NCI-H345 treated with DMSO at 0.1 percent for 48 hours (cell line): ENCODE measurements around the gene NPAS3.

Experiments used
- DNase-seq: peaks from one replicate; lab custom pipeline; 2025; ENCODE audit not compliant: unreplicated experiment; lab: John Stamatoyannopoulos, UW

Gene NPAS3

GRCh38 chr14:32938719-32939253 lies at the start of gene NPAS3:
TSS of gene NPAS3 (plus strand) at chr14:32938879.
- DNase-seq, result no peak

GRCh38 chr14:32896979-32897697 lies 41.5 kb upstream of the NPAS3 start:
- no peak for DNase-seq

DNA sequence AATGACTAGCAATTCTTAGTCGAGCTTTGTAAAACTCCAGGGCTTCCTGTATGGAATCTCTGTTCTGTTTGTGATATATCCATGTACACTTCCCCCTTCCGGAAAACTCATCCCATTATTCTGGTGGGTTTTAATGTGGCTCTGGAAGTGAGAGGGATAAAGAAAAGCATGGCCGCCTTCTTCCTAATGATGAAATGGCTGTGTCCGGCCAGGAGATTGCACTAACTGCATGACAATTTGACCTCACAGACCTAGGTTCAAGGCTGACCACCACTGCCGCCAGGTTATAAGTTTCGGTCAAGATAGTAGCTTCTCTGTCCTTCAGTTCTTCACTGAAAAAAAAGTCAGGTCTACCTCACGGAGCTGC lies 41.0 kb upstream of the NPAS3 start:
- no peak for DNase-seq

DNA sequence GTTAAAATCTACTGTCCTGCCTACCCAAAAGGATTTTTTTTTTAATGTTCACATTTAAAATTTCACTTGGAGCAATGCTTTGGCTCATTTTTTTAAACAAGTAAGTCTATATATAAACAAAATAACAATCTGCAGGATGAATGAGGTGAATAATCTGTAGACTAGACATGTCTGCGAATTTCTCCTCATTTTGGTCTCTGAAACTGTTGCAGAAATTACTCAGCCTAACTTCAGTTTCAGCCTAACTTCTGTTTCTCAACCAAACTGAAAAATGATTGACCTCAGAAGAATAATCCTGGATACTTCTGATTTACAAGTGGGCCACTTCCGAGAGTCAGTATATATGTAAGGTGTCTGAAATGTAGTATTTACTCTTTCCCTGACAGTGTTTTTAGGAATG lies 39.8 kb upstream of the NPAS3 start:
- no peak for DNase-seq

GRCh38 chr14:32900547-32900946 lies 38.1 kb upstream of the NPAS3 start:
- no peak for DNase-seq

- DNase-seq, result no peak
Measured at GRCh38 chr14:32905013-32905412, 33.7 kb upstream of the NPAS3 start.

DNA sequence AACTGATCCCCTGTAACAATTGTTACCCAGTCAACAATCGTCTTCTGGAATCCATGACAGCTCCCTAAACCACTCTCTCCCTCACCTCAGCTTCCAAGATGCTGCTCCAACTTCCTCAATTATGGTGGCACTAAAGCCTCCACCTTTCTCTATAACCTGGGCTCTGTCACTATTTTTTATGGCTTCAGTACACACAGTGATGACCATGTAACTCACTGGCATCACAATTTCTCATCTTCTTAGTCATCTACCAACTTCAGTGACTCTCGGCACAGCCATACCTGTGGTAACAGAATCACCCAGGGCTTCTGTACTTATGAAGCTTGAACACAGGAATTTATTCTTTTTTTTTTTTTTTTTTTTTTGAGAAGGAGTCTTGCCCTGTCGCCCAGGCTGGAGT lies 32.0 kb upstream of the NPAS3 start:
- no peak for DNase-seq

- no peak for DNase-seq
Measured at GRCh38 chr14:32908196-32909084, 30.2 kb upstream of the NPAS3 start.

DNA sequence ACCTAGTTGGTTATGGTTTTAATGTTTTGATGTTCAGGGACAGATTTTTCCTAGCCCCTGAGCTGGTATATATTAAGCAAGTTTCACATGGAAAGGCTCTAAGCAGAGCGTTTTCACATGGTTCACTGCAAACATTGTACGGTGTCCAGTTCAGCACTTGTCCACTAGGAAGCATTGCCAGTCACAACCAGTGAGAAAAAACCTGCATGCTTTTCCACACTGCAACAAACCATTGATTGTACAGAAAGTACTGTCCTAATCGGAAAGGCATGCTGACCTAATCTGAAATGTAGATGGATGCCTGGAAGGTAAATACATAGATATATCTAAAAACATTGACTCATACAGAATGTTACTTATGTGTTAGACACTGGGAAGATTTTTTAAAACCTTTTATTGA lies 25.0 kb upstream of the NPAS3 start:
- DNase-seq, result no peak

DNA sequence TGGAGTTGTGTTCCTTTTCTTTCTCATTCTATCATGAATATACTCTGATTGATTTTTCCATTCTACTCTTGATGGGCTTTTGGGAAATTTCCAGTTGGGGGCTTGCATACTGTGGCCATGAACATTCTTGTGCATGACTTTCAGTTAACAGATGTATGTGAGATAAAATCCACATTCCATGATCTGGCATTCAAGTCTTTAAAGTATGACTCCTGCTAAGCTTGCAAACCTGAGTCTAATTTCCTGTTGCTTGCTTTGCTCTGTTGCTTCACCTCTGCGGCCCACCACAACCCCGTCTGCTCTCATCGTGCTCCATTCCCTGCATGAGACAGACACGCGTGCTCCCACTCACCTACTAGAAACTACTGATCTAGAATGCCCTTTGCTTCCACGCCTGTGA lies 24.3 kb upstream of the NPAS3 start:
- DNase-seq, result no peak

DNA sequence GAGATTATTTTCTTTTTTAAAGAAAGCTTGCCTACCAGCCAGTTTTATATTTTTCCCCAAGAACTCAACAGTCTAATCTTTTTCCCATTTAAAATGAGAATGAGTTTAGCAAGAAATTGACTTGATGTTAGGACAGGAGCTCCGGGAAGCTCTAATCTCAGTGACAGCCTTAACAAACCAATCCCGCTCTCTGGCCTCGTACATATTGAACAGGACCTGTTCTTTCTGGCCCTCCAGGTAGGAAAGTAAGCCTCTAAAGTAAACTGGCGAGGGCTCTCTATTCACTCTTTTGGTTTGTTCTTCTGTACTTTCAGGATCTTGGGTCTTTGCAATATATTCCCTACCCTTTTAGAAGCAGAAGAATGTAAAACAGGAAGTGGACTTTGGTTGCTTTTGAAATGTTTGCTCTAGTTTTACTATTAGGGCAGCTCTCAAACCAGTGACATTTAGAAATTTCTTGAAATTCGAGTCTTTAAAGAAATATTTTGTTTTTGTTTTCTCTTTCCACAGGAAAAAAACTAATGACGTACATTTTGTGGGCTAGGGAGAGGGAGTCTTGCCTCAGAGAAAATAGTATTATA lies 17.9 kb upstream of the NPAS3 start:
- DNase-seq, result no peak

DNA sequence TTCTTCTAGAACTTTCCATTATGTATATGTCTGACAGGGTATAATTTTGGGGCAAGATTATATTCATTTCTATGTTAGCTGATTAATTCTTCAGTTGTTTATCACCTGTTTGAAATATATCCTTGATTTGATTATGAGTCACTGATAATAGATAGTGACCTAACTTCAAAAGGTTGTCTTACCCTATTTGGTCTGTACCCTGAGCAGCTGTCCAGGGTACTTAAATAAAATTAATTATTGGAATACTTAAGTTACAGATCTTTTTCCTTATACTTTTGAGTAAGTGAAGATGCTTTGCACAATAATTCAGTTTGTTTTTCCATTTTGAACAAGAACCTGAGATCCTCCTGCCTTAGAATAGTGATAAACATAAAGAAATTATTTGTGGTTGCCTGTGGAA lies 13.2 kb upstream of the NPAS3 start:
- no peak for DNase-seq

DNA sequence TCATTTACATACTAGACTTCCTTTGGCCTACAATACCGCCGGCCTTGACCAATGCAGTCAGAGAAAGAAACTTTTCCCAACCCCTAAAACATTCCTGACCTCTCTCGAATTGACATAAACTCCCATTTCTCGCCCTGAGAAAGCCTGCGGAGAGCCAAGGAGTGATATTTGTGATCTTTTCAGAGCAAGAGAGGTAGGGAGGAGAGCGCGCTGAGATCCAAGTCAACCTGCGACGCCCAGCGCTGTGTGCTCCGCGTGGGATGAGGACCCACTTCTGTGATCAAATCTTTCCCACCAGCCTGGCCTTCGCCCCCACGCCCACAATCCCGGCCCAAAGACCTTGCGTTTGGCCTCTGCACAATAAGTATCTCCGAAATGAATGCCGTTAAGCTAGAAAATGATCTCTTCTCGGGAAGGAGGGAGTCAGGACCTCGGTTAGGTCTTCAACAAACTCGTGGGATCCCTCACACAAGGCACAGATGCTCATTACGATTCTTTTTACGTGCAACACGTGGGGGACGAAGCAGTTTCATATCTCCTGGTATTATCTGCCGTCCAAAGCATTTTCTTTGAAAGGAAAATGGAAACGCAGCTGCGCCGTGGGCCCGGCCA lies 6.3 kb upstream of the NPAS3 start:
- no peak for DNase-seq

GRCh38 chr14:32932914-32933628 lies 5.6 kb upstream of the NPAS3 start:
- DNase-seq, result no peak

GRCh38 chr14:32933629-32934072 lies 5.0 kb upstream of the NPAS3 start:
- no peak for DNase-seq

DNA sequence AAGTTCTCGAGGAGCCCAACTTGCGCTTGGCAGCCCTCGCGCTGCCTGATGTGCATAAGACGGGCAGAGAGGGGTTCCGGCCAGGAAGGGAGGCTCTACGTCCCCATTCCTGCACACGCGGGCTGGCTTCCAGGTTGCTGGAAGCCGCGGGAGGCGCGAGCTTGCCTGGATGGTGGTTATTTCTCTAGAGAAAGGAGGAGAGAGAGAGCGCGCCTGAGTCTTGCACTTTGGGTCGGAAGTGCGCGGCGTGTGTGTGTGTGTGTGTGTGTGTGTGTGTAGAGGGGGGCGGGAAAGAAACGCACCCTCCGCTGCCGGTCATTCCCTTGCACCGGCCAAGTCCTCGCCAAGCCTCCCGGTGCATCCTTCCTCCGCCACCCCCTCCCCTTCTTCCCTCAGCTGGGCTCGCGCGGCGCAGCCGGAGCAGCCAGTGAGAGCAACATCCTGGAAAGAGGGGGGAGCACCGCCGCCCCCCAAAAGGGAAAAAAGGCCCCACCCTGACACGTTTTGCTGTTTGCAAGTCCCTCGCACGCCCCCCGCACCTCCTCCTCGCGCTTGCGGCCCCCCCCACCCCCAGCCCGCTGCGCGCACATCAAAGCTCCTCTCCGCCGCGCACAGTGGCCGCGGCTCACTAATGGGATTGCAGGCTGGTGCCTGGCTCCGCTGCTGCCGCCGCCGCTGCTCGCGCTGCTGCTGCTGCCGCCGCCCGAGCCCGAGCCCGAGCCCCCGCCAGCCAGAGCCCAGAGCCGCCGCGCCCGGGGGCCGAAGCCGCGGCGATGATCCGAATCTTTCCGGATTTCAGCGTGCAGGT lies 4.4 kb upstream of the NPAS3 start:
- peak; percentile 33 for DNase-seq

DNA sequence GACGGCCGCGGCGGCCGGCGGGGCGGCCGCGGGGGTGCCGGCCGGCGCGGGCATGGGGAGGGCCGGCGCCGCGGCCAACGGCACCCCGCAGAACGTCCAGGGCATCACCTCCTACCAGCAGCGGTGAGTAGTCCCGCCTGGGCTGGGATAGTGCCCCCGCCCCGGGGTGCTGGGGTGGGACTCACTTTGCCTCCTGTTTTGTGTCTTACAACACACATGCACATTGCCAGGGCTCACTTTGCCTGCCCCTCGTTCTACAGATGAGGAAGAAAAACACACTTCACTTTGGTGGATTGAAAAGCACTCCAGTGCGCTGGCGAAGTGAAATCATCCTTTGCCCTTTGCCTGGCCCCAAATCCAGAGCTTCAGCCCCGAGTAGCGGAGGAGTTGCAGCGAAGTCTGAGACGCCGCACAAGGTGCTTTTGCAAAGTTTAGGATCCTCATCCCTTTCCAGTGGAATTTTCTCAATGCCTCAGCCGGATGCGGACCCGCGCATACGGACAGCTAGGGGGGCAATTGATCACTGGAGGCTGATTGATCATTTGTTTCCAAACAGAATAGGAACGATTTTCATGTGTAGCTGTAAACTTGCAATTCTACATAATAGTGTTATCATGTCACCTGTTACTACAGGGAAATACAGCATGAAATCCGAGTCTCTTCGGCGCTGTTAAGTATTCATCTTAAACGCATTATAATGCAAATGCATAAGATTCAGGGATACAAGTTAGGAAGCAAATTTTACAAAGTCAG lies 3.6 kb upstream of the NPAS3 start:
- DNase-seq, result no peak

GRCh38 chr14:32939254-32940065 lies 781 bp downstream of the NPAS3 start:
- peak; percentile 50 for DNase-seq
